ENCODE results near the gene CSTF2.
A peak's percentile ranks its signal among the peaks of the same experiment; 100 is the strongest.
"Not testable (repeated sequence)": the region's sequence is repeated elsewhere in the genome, so short reads cannot be mapped to it uniquely, and the experiment has no call there.

CSTF2 gene

GRCh38 chrX:100819837-100820666 is at the start of gene CSTF2:
TSS of gene CSTF2 (plus strand) at chrX:100820391. CDS start at chrX:100820417, 26 bp downstream.
- DNase-seq = peak; percentile 87

DNA sequence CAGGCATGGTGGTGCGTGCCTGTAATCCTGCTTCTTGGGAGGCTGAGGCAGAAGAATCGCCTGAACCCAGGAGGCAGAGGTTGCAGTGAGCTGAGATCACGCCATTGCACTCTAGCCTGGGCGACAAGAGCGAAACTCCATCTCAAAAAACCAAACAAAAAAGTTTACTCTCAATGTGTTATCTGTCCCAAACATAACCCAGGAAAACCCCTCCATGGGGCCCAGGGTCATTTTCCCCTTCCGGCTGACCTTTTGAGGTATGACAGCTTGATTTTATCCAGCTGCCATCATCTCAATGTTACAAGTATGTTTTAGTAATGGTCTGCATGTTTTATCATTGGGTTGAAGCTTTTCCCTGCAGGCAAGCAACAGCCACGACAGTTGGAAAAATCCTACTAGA is 23.8 kb upstream of the CSTF2 start:
- DNase-seq = not testable (repeated sequence)

GRCh38 chrX:100797359-100797758 is 22.8 kb upstream of the CSTF2 start:
- no peak for DNase-seq

DNA sequence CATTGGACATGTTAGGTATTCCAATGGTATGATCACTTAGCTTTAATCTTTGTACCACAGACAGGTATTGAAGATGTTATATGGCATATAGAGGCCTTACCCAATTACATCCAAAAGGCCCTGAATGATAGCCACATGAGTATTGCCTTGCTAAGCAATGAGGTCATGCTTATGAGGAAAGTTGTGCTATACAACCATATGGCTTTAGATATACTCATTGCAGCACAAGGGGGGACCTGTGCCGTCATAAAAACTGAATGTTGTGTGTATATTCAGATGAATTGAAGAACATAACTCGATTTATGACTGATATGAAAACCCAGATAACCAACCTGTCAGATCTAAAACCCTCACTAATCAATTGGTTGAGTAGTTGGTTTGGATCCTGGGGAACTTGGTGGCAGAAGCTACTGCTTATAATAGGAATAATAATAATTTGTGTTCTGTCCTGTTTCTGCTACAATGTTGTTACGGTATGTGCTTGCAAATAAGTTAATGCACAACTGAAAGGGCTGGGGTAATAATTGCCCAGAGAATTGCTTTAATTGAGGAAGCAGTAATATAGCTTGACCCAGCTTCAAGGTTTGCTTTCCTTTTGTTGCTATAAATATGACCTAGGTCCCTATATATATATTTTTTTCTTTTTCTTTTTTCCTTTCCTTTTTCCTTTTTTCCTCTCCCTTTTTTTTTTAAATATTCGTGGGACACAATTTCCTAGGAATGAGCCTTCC is 21.5 kb upstream of the CSTF2 start:
- no peak for DNase-seq

DNA sequence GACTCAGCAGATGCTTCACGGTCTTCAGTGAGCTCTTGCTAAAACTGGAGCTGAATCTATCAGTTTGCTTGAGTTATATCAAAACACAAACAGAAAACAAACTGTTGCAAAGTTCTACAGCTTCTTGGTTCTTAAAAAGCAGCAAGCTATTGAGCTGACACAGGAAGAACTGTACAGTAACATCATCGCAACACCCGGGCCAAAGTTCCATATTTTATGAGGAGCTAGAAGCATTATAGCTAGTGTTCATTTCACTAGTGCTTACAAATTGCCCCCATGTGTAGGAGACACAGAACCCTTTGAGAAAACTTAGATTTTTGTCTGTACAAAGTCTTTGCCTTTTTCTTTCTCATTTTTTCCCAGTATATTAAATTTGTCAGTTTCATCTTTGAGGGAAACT is 17.3 kb upstream of the CSTF2 start:
- no peak for DNase-seq

- no peak for DNase-seq
Observed at GRCh38 chrX:100804780-100805179, 15.4 kb upstream of the CSTF2 start.

- DNase-seq = not testable (repeated sequence)
Observed at GRCh38 chrX:100808265-100808664, 11.9 kb upstream of the CSTF2 start.

DNA sequence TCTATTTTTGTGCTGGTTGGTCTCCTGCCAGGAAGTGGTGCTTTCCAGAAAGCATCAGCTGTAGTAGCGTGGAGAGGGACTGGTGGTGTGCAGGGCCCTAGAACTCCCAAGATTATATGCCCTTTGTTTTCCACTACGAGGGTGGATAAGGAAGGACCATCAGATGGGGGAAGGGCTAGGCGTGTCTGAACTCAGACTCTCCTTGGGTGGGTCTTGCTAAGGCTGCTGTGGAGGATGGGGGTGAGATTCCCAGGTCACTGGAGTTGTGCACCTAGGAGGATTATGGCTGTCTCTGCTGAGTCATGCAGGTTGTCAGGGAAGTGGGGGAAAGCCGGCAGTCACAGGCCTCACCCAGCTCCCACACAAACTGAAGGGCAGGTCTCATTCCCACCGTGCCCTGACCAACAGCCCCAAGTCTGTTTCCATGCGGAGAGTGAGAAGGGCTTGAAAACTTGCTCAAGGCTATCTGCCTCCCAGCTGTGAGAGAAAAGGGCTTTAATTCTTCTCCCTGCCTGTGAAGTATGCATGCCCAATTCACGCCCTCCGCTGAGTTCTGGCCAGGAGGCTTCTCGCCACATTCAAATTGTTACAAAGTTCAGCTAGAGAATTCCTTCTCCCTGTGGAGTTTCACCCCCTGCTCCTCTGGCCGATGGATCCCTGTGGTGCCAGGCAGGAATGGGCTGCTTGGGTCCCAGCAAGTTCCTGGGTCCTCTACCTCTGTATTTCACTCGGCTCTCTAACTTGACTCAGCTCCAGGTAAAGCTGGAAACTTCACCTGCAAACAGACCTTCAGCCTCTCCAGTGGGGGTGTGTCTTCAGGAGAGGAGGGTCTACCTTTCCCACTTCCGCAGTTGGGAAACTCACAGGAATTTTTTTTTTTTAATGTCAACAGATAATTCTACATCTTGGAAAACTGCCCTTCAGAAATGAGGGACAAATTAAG is 7.7 kb upstream of the CSTF2 start:
- DNase-seq = no peak

- no peak for DNase-seq
Observed at GRCh38 chrX:100817340-100817739, 2.9 kb upstream of the CSTF2 start.

GRCh38 chrX:100819534-100819836 is 706 bp upstream of the CSTF2 start:
- no peak for DNase-seq

DNA sequence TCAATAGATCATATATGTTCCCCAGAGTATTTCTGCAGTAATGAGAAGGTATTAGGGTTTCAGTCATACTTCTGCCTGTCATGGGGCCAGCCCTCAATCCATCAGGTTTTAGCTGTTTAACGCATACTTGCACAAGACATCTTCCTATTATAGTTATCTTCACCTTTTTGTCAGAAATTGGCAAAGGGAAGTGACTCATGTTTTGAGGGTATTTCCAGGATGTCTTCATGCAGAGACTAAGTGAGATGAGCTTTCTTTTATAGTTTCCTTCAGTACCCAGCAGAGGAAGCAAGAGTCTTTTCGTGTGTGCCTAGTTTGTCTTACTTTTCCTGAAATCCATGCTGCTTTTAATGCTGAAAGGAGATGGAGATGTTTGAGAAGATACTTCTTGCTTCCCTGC is 9.5 kb downstream of the CSTF2 start:
- DNase-seq = no peak

DNA sequence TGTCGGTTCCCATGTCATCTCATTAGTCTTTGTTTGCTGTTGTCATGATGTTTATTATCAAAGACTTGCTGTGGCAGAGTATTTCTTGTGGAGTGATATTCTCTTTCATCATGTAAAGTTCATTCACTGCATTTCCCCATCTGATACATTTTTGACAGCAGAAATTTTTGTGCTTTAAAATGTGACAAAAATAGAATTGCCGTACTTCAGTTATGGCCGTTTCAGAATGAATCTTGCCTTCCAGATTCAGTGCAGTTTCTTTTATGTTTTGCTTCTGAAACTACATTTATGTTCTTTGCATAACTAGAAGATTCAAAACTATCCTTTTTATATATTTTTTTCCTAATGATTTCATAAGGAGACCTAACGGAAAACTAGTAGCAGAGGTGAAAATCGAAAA is 10.0 kb downstream of the CSTF2 start:
- no peak for DNase-seq

DNA sequence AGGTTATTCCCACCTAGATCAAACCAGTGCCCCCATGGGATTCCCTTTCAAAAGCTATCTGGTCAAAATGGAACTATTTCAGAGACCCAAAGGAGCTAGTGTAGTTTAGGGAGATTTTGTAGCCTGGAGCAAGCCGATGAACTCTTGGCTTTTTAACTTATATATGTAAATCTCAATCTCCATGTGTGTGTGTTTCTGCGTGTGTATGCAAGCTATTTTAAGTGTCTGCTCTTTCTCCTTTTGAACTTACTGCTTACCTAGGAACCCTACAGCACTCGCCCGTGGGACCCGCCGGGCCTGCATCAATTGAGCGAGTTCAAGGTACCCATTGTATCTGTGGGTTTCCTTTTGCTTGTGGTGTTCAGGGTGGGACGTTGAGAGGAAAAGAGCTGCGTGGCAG is 10.4 kb downstream of the CSTF2 start:
- DNase-seq = no peak

DNA sequence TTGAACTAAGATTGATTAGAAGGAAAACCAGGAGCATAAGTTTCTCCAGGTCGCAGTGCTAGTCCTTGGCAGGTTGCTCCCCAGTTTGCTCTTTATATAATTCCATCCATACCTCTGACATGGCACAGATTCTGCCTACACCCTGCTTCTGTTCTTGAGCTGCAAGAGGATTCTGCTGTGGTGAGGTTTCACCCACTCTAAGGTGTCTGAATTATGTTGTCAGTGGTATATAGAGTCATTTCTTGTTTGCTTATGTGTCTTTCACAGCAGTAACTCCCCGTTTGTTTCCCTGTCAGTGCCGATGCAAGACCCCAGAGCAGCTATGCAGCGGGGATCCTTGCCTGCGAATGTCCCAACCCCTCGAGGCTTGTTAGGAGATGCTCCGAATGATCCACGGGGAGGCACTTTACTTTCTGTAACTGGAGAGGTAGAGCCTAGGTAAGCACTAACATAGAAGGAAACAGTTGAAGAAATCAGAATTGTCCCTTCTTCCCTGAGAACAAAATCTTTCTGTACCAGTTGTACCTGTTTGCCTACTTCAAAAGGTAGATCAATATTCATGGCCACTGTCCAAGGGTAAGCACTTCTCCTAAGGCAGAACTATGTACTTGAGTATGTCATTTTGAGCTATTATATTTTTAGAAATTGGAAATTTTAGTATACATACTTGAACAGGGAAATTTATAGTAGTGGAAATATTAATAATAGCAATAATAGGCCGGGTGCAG is 11.2 kb downstream of the CSTF2 start:
- no peak for DNase-seq

DNA sequence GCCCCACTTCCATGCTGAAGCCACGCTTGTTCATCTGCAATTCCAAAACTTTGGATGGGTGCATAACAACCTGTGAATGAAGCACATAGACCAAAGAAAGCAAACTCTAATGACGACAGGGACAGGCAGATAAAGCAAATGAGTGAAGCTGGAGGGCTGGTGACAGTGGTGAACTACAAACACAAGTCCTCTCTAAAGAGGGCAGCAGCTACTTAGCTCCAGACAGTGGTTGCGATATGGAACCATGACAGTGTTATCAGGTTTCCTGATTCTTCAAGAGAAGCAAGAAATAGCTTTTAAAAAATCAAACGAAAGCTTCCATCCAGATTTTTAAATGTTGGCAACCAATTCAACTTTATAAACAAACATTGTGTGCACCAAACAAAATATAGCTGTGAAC is 30.1 kb downstream of the CSTF2 start:
- DNase-seq = no peak

DNA sequence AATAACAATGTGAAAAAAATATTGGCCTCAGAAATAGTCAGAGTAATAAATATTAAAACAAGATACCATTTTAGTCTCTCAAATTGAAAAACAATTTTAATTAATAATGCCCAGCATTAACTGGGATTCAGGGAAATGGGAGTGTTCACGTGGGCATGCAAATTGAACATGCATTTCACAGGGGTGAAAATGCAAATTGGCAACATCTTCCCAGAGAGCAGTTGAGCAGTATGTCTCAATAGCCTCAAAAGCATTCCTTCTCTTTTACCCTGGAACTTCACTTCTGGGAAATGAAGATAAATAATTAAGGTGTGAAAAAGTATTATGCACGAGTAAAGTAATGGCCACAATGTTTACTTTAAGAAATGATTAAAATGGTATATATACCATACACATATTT is 32.6 kb downstream of the CSTF2 start:
- DNase-seq = no peak

DNA sequence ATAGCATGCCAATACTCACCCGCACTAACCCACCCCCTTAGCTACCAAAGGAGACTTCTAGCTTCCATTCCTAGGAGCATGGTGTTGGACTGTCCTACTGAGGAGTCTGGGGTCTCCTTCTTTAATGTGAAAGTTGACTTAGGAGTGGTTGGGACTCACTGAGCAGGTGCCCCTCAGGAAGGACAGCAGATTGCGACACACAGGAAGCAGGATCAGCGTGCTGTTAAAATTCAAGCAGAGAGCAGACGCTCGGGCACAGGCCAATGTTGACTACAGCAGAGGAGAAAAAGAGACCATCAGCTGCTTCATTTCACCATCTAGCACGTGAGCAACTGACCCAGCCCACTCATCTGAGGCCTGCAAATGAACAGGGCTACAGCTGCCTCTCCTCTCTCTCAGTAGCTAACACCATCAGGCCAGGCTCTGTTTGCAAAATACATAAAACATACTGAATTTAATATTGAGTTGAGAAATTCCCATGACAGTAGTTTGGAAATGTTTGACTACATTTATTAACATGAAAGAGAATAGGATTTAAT is 43.2 kb downstream of the CSTF2 start:
- no peak for DNase-seq

GRCh38 chrX:100864657-100865391 is 44.6 kb downstream of the CSTF2 start:
- no peak for DNase-seq

- DNase-seq = no peak
Observed at GRCh38 chrX:100868273-100868672, 48.1 kb downstream of the CSTF2 start.

DNA sequence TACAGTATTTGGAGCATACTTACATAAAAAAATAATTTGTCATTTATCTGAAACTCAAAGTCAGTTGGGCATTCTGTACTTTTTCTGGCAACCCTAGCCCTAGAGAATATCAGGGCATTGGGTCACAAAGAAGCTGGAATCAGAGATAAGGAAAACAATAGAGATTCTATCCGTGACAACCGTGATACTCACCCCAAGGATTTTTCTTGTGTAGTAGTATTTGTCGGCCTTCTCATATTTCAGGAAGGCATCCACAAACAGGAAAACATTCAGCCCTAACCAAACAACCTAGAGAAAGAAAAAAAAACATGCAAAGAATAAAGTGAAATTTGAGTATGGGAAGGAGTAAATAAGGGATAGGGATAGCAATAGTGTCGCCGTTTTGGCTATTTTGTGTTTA is 50.3 kb downstream of the CSTF2 start:
- DNase-seq = no peak

Data from activated CD8-positive, alpha-beta memory T cell treated with anti-CD3 and anti-CD28 coated beads for 24 hours (primary cell).